Measurements from ENCODE around the gene CPN2.

CPN2 gene

GRCh38 chr3:194312743-194313281 lies 38.3 kb downstream of the CPN2 start:
- no peaks in the 10 kb centered on the region for H3K27me3 ChIP-seq (ENCODE audit: insufficient read depth, low read depth, severe bottlenecking)

GRCh38 chr3:194312186-194312742 lies 38.9 kb downstream of the CPN2 start:
- no peak for DNase-seq
- H3K27me3 ChIP-seq (ENCODE audit: insufficient read depth, low read depth, severe bottlenecking): no peaks in the 10 kb centered on the region

More at GRCh38 chr3:194312743-194313281, 38.3 kb downstream of the CPN2 start:
- TF ChIP-seq CTCF (IDR thresholded peaks at IDR 0.05; ENCODE audit: low read depth, low read length): no peak
- Histone ChIP-seq H3K36me3 (no peaks in the 10 kb centered on the region), H3K4me3 (ENCODE audit: low read depth, low read length) (no peak overlapping the region), H3K9me3 (ENCODE audit: severe bottlenecking) (no peaks in the 10 kb centered on the region), H3K27ac (no peak overlapping the region)
- DNase-seq: no peak

GRCh38 chr3:194311000-194311399 lies 40.1 kb downstream of the CPN2 start:
- Histone ChIP-seq H3K4me3 (ENCODE audit: low read depth, low read length) (no peak overlapping the region), H3K36me3 (no peaks in the 10 kb centered on the region), H3K27me3 (ENCODE audit: insufficient read depth, low read depth, severe bottlenecking) (no peaks in the 10 kb centered on the region), H3K27ac (no peak overlapping the region), H3K9me3 (ENCODE audit: severe bottlenecking) (no peaks in the 10 kb centered on the region)
- TF ChIP-seq CTCF (IDR thresholded peaks at IDR 0.05; ENCODE audit: low read depth, low read length): no peak
- no peak for DNase-seq

More at GRCh38 chr3:194312186-194312742, 38.9 kb downstream of the CPN2 start:
- TF ChIP-seq CTCF (IDR thresholded peaks at IDR 0.05; ENCODE audit: low read depth, low read length): no peak
- Histone ChIP-seq H3K36me3 (no peaks in the 10 kb centered on the region), H3K9me3 (ENCODE audit: severe bottlenecking) (no peaks in the 10 kb centered on the region), H3K27ac (no peak overlapping the region), H3K4me3 (ENCODE audit: low read depth, low read length) (no peak overlapping the region)

- Histone ChIP-seq H3K9me3 (ENCODE audit: severe bottlenecking) (no peaks in the 10 kb centered on the region), H3K4me3 (ENCODE audit: low read depth, low read length) (no peak overlapping the region), H3K27me3 (ENCODE audit: insufficient read depth, low read depth, severe bottlenecking) (no peaks in the 10 kb centered on the region), H3K27ac (no peak overlapping the region), H3K36me3 (no peaks in the 10 kb centered on the region)
- no peak for DNase-seq
- no peak for TF ChIP-seq CTCF (IDR thresholded peaks at IDR 0.05; ENCODE audit: low read depth, low read length)
Observed at GRCh38 chr3:194310060-194310835, 40.9 kb downstream of the CPN2 start.

GRCh38 chr3:194308601-194309449 lies 42.3 kb downstream of the CPN2 start:
- Histone ChIP-seq H3K9me3 (ENCODE audit: severe bottlenecking) (no peaks in the 10 kb centered on the region), H3K27ac (no peak overlapping the region), H3K27me3 (ENCODE audit: insufficient read depth, low read depth, severe bottlenecking) (no peaks in the 10 kb centered on the region), H3K4me3 (ENCODE audit: low read depth, low read length) (no peak overlapping the region), H3K36me3 (no peaks in the 10 kb centered on the region)
- DNase-seq: no peak
- TF ChIP-seq CTCF (IDR thresholded peaks at IDR 0.05; ENCODE audit: low read depth, low read length): no peak

Measured in WERI-Rb-1 (cell line).